Transverse colon (tissue), 4 donors: ENCODE measurements around the gene NUAK2.

Source experiments
- POLR2A ChIP-seq: fragments of 450-650 bp; IDR thresholded peaks from one replicate; pipeline ENCODE4 v1.6.1; 2016; ENCODE audit warnings: antibody characterized with exemption, mild to moderate bottlenecking, moderate library complexity
- POLR2AphosphoS5 ChIP-seq, 3 donors: sonication (generic); formaldehyde crosslinking; IDR thresholded peaks; one replicate each; pipeline ENCODE4 v1.6.1; 2016; ENCODE audit warnings: antibody characterized with exemption in 3 of 3
- TF ChIP-seq, protein P1 (sequence below), 5 experiments: fragments of 200-600 bp in 3 of 5; fragments of 450-650 bp in 2 of 5; sonication (generic) in 3 of 5; IDR thresholded peaks; 1 replicate in 2 of 5; 2 replicates in 3 of 5; pipeline ENCODE4 v1.5.1; 2016 to 2017; ENCODE audit warnings: antibody characterized with exemption in 5 of 5, inconsistent platforms in 3 of 5, mild to moderate bottlenecking in 2 of 5, moderate library complexity in 1 of 5

- TF ChIP-seq, protein P1, sequence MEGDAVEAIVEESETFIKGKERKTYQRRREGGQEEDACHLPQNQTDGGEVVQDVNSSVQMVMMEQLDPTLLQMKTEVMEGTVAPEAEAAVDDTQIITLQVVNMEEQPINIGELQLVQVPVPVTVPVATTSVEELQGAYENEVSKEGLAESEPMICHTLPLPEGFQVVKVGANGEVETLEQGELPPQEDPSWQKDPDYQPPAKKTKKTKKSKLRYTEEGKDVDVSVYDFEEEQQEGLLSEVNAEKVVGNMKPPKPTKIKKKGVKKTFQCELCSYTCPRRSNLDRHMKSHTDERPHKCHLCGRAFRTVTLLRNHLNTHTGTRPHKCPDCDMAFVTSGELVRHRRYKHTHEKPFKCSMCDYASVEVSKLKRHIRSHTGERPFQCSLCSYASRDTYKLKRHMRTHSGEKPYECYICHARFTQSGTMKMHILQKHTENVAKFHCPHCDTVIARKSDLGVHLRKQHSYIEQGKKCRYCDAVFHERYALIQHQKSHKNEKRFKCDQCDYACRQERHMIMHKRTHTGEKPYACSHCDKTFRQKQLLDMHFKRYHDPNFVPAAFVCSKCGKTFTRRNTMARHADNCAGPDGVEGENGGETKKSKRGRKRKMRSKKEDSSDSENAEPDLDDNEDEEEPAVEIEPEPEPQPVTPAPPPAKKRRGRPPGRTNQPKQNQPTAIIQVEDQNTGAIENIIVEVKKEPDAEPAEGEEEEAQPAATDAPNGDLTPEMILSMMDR (IDR thresholded peaks at IDR 0.05) = no peak
- TF ChIP-seq POLR2A (no peak), POLR2AphosphoS5 (IDR thresholded peaks at IDR 0.05) (no peak)
Observed at GRCh38 chr1:205271277-205271676, 50.3 kb downstream of the NUAK2 start.
